H9 (cell line): Measurements from ENCODE around the gene TBC1D2. TPM values are rescaled to one million over a fixed set of nuclear protein-coding genes. Genes with fewer than 3 reads are reported as not detected.

Experiments
- DNase-seq: peaks from one replicate; pipeline ENCODE4 v3.0.0-alpha.2; 2017
- H2AFZ ChIP-seq: one replicate; pipeline ENCODE4 v1.6.1; 2013; ENCODE audit warnings: mild to moderate bottlenecking, low read length, control low read depth, moderate library complexity
- H2AK5ac ChIP-seq: 2 replicates; pipeline ENCODE4 v1.6.1; 2013; ENCODE audit warnings: low read length, control low read depth, mixed read lengths; ENCODE audit not compliant: insufficient read length
- H2BK120ac ChIP-seq: one replicate; pipeline ENCODE4 v1.6.1; 2013; ENCODE audit warnings: low read depth, mild to moderate bottlenecking, low read length, control low read depth, inconsistent platforms; ENCODE audit not compliant: poor library complexity, severe bottlenecking
- H2BK12ac ChIP-seq: 2 replicates; pipeline ENCODE4 v1.6.1; 2013; ENCODE audit warnings: low read length, control low read depth, mixed read lengths, low read depth; ENCODE audit not compliant: insufficient read length
- H2BK15ac ChIP-seq: 2 replicates; pipeline ENCODE4 v1.6.1; 2013; ENCODE audit warnings: low read depth, low read length, control low read depth
- H2BK20ac ChIP-seq: one replicate; pipeline ENCODE4 v1.6.1; 2013; ENCODE audit warnings: low read depth, mild to moderate bottlenecking, low read length, control low read depth, inconsistent platforms; ENCODE audit not compliant: poor library complexity, severe bottlenecking
- H2BK5ac ChIP-seq: 2 replicates; pipeline ENCODE4 v1.6.1; 2013; ENCODE audit warnings: low read length, control low read depth, mixed read lengths; ENCODE audit not compliant: insufficient read length
- H3K14ac ChIP-seq: 2 replicates; pipeline ENCODE4 v1.6.1; 2013; ENCODE audit warnings: low read length, control low read depth; ENCODE audit not compliant: insufficient read depth
- H3K18ac ChIP-seq: 2 replicates; pipeline ENCODE4 v1.6.1; 2013; ENCODE audit warnings: low read depth, mild to moderate bottlenecking, mixed read lengths, low read length, control low read depth; ENCODE audit not compliant: insufficient read length
- H3K23ac ChIP-seq: 2 replicates; pipeline ENCODE4 v1.6.1; 2013; ENCODE audit warnings: low read length, control low read depth, mixed read lengths, low read depth; ENCODE audit not compliant: insufficient read length
- H3K23me2 ChIP-seq: 2 replicates; pipeline ENCODE4 v1.6.1; 2013; ENCODE audit warnings: low read depth, mild to moderate bottlenecking, mixed read lengths, low read length, control low read depth; ENCODE audit not compliant: insufficient read length, poor library complexity, severe bottlenecking
- H3K27ac ChIP-seq: 2 replicates; pipeline ENCODE4 v1.5.1; 2013; ENCODE audit warnings: low read length, control low read depth, mixed read lengths, low read depth; ENCODE audit not compliant: insufficient read length
- H3K27me3 ChIP-seq: 2 replicates; pipeline ENCODE4 v1.6.1; 2013; ENCODE audit warnings: low read length, control low read depth, inconsistent platforms; ENCODE audit not compliant: insufficient read depth
- H3K4ac ChIP-seq: 2 replicates; pipeline ENCODE4 v1.6.1; 2013; ENCODE audit warnings: low read depth, mild to moderate bottlenecking, control low read depth, inconsistent platforms, low read length, moderate library complexity
- H3K4me1 ChIP-seq: 2 replicates; pipeline ENCODE4 v1.6.1; 2013; ENCODE audit warnings: low read length, control low read depth, inconsistent platforms; ENCODE audit not compliant: insufficient read depth
- H3K4me2 ChIP-seq: 2 replicates; pipeline ENCODE4 v1.6.1; 2013; ENCODE audit warnings: low read length, control low read depth, mixed read lengths; ENCODE audit not compliant: insufficient read length, insufficient read depth
- H3K56ac ChIP-seq: 2 replicates; pipeline ENCODE4 v1.6.1; 2013; ENCODE audit warnings: low read depth, mild to moderate bottlenecking, mixed read lengths, low read length, control low read depth; ENCODE audit not compliant: insufficient read length
- H3K79me1 ChIP-seq: 2 replicates; pipeline ENCODE4 v1.6.1; 2013; ENCODE audit warnings: low read depth, mild to moderate bottlenecking, moderate library complexity, low read length, control low read depth, inconsistent platforms; ENCODE audit not compliant: insufficient read depth, poor library complexity, severe bottlenecking
- H3K79me2 ChIP-seq: 2 replicates; pipeline ENCODE4 v1.6.1; 2013; ENCODE audit warnings: low read length, control low read depth, inconsistent platforms; ENCODE audit not compliant: insufficient read depth
- H3K9ac ChIP-seq: 2 replicates; pipeline ENCODE4 v1.6.1; 2013; ENCODE audit warnings: low read length, control low read depth, mixed read lengths; ENCODE audit not compliant: insufficient read length; ENCODE audit errors: extremely low read depth
- H3K9me3 ChIP-seq: one replicate; pipeline ENCODE4 v1.6.1; 2013; ENCODE audit warnings: low read depth, low read length, inconsistent platforms; ENCODE audit not compliant: control insufficient read depth
- H3T11ph ChIP-seq: one replicate; pipeline ENCODE4 v1.6.1; 2013; ENCODE audit warnings: mild to moderate bottlenecking, low read length, control low read depth, inconsistent platforms
- H4K20me1 ChIP-seq: one replicate; pipeline ENCODE4 v1.6.1; 2013; ENCODE audit not compliant: control insufficient read depth, insufficient read length, insufficient read depth
- H4K5ac ChIP-seq: 2 replicates; pipeline ENCODE4 v1.6.1; 2013; ENCODE audit warnings: low read depth, mild to moderate bottlenecking, mixed read lengths, low read length, control low read depth; ENCODE audit not compliant: insufficient read length
- H4K8ac ChIP-seq: replicated peaks from 2 replicates; pipeline ENCODE4 v1.6.1; 2013; ENCODE audit warnings: low read length, control low read depth, mixed read lengths, low read depth; ENCODE audit not compliant: insufficient read length
- H4K91ac ChIP-seq: 2 replicates; pipeline ENCODE4 v1.6.1; 2013; ENCODE audit warnings: low read depth, mild to moderate bottlenecking, moderate library complexity, mixed read lengths, low read length, control low read depth; ENCODE audit not compliant: insufficient read length
- H3K27ac Mint-ChIP-seq, 3 experiments: 2 replicates in 2 of 3; 3 replicates in 1 of 3; pipeline ENCODE4 v1.8.0; 2020 to 2021; ENCODE audit warnings: mixed read lengths in 3 of 3, mild to moderate bottlenecking in 1 of 3, moderate library complexity in 1 of 3
- H3K27me3 Mint-ChIP-seq: 2 replicates; pipeline ENCODE4 v1.8.0; 2021; ENCODE audit warnings: low read depth, mild to moderate bottlenecking, moderate library complexity, mixed read lengths
- H3K36me3 Mint-ChIP-seq, 3 experiments: 2 replicates in 2 of 3; 3 replicates in 1 of 3; pipeline ENCODE4 v1.8.0; 2020 to 2021; ENCODE audit warnings: low read depth in 3 of 3, mixed read lengths in 3 of 3; ENCODE audit not compliant: insufficient read depth in 1 of 3
- H3K4me1 Mint-ChIP-seq, 2 experiments: 2 replicates each; pipeline ENCODE4 v1.8.0; 2020; ENCODE audit warnings: mixed read lengths in 2 of 2
- H3K4me3 Mint-ChIP-seq, 2 experiments: 2 replicates in 1 of 2; 3 replicates in 1 of 2; pipeline ENCODE4 v1.8.0; 2020 to 2021; ENCODE audit warnings: mild to moderate bottlenecking in 2 of 2, mixed read lengths in 2 of 2, moderate library complexity in 1 of 2
- H3K9me3 Mint-ChIP-seq, 2 experiments: 2 replicates in 1 of 2; 3 replicates in 1 of 2; pipeline ENCODE4 v1.8.0; 2020; ENCODE audit warnings: mild to moderate bottlenecking in 2 of 2, mixed read lengths in 2 of 2, moderate library complexity in 1 of 2
- CTCF ChIP-seq: fragments of 200-600 bp; sonication (generic); conservative IDR thresholded peaks from 3 replicates; pipeline ENCODE4 v1.8.0; 2021; ENCODE audit warnings: antibody characterized with exemption, mild to moderate bottlenecking
- WGBS: extraction: QIAGEN DNeasy Blood & Tissue Kit; methylation state at CpG from one replicate; pipeline ENCODE4 v1.1.7; 2013; ENCODE audit warnings: missing lambda C conversion rate, low lambda C conversion rate, mixed read lengths; ENCODE audit not compliant: insufficient read length; ENCODE audit errors: extremely low coverage; 5-methylcytosine and 5-hydroxymethylcytosine counted together
- total RNA-seq: library from RNA; stranded (reverse); gene quantifications from 2 replicates; pipeline ENCODE4 v1.2.1, GENCODE V29; 2021

TBC1D2 gene
- total RNA-seq, 1 experiment from 2014 or later = 2.9 TPM

- no CpG with 5 or more reads among the region's 9 CpGs for whole genome bisulfite sequencing
- H2BK12ac ChIP-seq = no peak overlapping the region
Measured at GRCh38 chr9:98235126-98235525, 20.3 kb downstream of the TBC1D2 start.

More at GRCh38 chr9:98235126-98235525, 20.3 kb downstream of the TBC1D2 start:
- Histone ChIP-seq H4K91ac (no peak overlapping the region), H2AFZ (no peak overlapping the region), H3K4me1 (no peaks in the 10 kb centered on the region), H3K23me2 (no peaks in the 10 kb centered on the region), H3K79me2 (no peaks in the 10 kb centered on the region), H3K4ac (no peak overlapping the region), H2BK5ac (no peak overlapping the region), H2BK20ac (no peak overlapping the region), H3K23ac (no peak overlapping the region), H2BK120ac (no peak overlapping the region), H3K27ac (no peak overlapping the region), H3K14ac (no peak overlapping the region), H4K5ac (no peak overlapping the region), H2AK5ac (no peak overlapping the region), H3K18ac (no peak overlapping the region), H2BK15ac (no peak overlapping the region), H3K4me2 (no peak overlapping the region), H3T11ph (no peak overlapping the region), H3K56ac (no peak overlapping the region), H4K8ac (no peak overlapping the region), H3K27me3 (no peaks in the 10 kb centered on the region; the same call in 1 of the 2 replicates), H4K20me1 (no peaks in the 10 kb centered on the region), H3K79me1 (no peaks in the 10 kb centered on the region), H3K9ac (no peak overlapping the region), H3K9me3 (no peaks in the 10 kb centered on the region)
- peaks cover 0 to 2% (median 0%) of the 10 kb centered on the region in 3 experiments; a peak in 2 of 7 replicates for H3K36me3 Mint-ChIP-seq
- TF ChIP-seq CTCF = no peak
- no peaks in the 10 kb centered on the region for H3K4me1 Mint-ChIP-seq
- DNase-seq = no peak
- H3K9me3 Mint-ChIP-seq = no peaks in the 10 kb centered on the region
- no peak overlapping the region for H3K27ac Mint-ChIP-seq
- H3K4me3 Mint-ChIP-seq = no peak overlapping the region
- H3K27me3 Mint-ChIP-seq = no peaks in the 10 kb centered on the region
